GM18873 (cell line): ENCODE data around the gene PDXDC1.
"Not testable (repeated sequence)": the region's sequence is repeated elsewhere in the genome, so short reads cannot be mapped to it uniquely, and the experiment has no call there.

ENCODE experiments used
- ATAC-seq: cut with Tn5 transposase; IDR thresholded peaks from one replicate; pipeline ENCODE4 v1.9.1; 2021; ENCODE audit warnings: mild to moderate bottlenecking, moderate library complexity, moderate number of reproducible peaks; ENCODE audit not compliant: unreplicated experiment, low FRiP score

PDXDC1 gene

DNA sequence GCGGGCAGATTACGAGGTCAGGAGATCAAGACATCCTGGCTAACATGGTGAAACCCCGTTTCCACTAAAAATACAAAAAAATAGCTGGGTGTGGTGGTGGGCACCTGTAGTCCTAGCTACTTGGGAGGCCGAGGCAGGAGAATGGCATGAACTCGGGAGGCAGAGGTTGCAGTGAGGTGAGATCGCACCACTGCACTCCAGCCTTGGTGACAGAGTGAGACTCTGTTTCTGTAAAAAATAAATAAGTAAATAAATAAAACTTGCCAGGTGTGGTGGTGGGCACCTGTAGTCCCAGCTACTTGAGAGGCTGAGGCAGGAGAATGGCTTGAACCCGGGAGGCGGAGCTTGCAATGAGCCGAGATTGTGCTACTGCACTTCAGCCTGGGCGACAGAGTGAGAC lies 38.1 kb downstream of the PDXDC1 start:
- ATAC-seq = not testable (repeated sequence)

- ATAC-seq = not testable (repeated sequence)
These were observed 40.8 kb downstream of the PDXDC1 start for GRCh38 chr16:15015671-15016070.

DNA sequence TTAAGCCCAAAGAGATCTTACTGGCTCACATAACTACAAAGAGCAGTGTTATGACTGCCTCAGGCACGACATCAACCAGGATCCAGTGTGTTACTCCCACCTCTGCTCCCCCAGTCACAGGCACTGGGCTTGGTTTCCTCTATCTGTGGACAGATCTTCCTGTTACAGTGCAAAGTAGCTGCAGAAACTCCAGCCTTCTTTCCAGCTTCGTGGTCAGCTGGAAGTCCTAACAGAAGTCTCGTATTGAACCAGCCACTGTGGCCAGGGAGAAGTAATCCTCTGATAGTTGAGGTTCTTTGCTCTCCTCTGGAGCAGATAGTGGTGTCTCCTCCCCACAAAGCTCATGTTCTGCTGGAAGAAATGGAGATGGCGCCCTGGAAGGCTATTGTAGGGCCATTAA lies 41.5 kb downstream of the PDXDC1 start:
- ATAC-seq = not testable (repeated sequence)

DNA sequence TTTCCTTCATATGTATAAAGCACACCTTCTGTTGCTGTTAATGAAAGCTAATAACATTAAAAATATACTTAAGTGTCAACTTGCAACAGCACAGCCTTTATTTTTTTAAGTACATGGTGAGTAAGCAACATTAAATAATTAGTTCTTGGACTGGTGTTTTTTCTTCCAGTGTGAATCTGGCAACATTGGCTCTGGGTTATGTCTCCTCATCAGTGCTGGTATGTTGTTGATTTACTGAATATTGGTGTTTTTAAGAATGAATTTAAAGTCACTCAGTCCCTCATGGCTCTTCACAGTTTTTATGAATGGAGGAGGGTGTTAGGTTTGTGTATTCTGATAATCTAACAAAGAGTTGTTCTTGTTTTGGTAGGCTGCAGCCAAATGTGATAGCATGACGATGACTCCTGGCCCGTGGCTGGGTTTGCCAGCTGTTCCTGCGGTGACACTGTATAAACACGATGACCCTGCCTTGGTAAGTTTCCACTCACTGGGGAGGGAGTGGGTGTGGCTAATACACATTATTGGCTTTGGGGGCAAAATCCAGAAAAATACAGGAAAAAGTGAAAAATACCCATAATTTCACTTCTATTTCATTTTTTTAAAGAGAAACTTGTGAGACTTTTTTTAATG lies 42.2 kb downstream of the PDXDC1 start:
- not testable (repeated sequence) for ATAC-seq

- ATAC-seq = not testable (repeated sequence)
These were observed 46.6 kb downstream of the PDXDC1 start for GRCh38 chr16:15021429-15021828.

GRCh38 chr16:15022194-15022593 lies 47.4 kb downstream of the PDXDC1 start:
- ATAC-seq = not testable (repeated sequence)

- not testable (repeated sequence) for ATAC-seq
These were observed 48.7 kb downstream of the PDXDC1 start for GRCh38 chr16:15023381-15024077.

DNA sequence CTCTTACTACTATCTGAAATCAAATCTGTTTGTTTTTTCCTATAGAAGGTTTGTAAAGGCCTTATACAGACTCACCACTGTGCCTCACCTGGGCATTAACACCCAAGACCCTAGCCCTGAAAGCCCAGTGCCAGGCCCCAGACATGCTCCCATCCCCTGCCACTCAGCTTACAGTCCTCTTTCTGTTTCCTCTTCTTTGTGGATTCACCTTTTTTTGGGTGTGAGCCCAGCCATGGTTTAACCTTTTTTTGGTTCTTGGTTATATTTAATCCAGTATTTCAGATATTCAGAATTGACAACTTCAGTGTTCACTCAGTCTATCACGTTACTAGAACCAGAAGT lies 50.0 kb downstream of the PDXDC1 start:
- ATAC-seq = not testable (repeated sequence)

DNA sequence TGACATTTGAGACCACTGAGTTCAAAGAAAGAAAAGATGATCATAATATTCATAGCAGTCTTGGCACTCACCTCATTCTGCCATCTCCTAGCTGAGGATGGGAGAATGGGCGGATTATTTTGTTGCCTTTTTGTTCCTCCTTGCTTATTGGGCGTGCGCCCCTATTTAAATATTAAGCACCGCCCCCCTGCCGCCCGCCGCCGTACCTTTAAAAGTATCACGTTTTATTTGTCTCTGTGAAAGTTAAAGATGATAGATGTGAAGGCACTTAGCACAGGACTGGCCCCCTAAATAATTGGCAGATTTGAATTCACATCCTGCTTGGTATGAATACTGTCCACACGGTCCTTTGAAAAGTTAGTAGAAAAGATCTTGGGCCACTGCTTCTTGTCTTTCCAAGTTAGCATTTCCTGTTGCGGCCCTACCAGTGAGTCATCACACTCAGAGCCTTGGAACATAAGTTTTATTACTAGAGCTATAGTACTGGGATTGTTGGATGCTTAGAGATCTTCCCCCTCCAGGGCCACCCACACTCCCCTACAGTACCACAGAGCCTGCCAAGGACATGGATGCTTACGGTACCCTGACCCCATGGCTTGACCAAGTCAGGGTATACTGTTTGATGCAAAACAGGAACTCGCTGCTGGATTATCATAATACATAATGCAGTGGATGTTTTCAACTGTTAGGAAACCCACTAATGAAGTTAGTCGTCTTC lies 50.6 kb downstream of the PDXDC1 start:
- ATAC-seq = not testable (repeated sequence)

DNA sequence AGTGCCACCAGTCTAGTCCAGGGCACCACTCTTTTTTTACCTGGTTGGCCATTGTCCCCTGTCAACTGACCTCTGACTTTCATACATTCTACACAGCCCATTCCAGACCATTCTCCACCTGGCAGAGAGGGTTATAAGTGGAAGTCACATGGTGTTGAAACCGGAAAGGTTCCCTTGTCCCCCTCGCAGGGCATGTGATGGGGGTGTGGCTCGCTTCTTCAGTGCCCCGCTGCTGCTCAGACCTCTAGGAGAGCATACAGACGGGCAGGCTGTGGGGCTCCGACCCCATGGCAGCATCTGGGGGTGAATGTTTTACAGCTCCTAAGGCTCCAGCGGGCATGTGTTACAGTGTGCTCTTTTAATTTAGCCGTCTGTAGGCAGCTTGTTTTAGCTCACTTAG lies 52.2 kb downstream of the PDXDC1 start:
- not testable (repeated sequence) for ATAC-seq

DNA sequence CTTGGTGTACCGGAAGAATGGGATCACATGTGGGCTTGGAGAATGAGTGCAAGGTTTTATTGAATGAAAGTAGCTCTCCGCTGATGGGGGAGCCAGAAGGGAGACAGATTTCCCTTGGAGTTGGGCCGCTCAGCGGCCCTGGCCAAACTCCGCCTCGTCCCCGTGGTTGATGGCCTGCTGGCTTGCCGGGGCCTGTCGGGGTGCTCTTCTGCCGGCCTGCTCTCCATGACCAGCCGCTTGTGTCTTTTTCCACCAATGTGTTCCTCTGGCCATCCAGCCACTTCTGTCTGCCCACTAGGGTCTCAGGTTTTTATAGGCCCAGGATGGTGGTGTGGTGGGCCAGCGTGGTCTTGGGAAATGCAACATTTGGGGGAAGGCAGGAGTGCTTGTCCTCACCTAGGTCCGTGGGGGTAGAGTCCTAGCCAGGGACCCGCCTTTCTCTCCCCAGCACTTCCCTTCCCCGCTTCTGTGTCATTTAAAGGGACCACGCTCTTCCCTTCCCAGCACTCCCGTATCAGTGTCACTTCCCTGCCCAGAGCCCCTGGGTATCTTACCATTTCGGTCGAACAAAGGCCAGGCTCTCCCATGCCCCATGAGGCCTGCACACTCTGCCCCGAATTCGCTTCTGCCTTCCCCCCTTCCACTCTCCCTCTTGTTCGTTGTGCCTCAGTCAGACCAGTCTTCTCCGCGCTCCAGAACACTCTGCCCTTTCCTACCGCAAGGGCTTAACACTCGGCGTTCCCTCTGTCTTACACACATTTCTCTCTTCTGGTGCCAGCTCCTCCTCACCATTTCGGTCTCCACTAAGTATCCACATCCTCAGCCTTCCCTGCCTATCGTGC lies 52.9 kb downstream of the PDXDC1 start:
- not testable (repeated sequence) for ATAC-seq

DNA sequence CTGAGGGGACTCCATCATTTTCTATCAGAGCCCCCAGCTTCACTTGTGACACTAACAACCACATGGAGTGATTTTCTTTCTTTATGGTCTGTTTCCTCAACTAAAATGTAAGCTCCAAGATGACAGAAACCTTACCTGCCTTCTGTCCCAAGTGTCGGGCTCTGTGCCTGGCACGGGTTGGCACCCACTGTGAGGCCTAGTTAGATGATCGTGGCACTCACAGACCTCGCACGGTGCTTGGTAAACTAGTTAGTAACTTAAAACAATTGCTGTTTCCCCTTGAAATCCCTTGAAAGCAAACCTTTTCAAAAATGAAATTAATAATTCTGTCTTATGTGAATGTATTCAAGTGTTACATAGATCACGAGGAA lies 53.5 kb downstream of the PDXDC1 start:
- not testable (repeated sequence) for ATAC-seq

- not testable (repeated sequence) for ATAC-seq
These were observed 54.2 kb downstream of the PDXDC1 start for GRCh38 chr16:15028801-15029698.

GRCh38 chr16:15029749-15030148 lies 54.9 kb downstream of the PDXDC1 start:
- ATAC-seq = not testable (repeated sequence)

GRCh38 chr16:15031179-15031578 lies 56.4 kb downstream of the PDXDC1 start:
- ATAC-seq = no peak

- no peak for ATAC-seq
These were observed 56.8 kb downstream of the PDXDC1 start for GRCh38 chr16:15031586-15031985.

DNA sequence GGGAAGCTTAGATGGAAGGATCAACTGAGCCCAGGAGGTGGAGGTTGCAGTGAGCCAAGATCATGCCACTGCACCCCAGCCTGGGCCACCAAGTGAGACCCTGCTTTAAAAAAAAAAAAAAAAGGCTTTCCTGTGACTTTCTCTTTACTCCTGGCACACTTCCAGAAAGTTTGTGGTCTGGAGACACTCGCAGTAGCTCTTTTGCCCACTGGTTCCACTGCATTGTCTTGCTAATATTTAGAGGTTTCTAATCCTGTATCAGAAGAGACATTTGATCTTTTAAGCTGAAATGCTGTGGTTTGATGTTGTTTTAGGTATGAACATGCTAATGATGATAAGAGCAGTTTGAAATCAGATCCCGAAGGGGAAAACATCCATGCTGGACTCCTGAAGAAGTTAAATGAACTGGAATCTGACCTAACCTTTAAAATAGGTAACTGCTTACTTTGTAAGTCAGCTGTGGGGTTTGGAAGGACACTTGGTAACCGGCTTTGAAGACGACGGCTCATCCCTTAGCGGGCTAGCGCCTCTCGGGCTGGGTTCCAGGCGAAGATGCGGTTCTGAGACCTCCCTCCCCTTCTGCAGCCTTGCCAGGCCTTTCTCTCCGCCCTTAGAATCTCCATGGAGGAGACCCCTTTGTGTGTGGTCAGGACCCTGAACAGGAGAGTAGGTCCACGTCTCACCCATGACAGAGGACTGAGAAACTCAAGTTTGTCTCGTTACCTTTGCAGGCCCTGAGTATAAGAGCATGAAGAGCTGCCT lies 57.9 kb downstream of the PDXDC1 start:
- no peak for ATAC-seq

DNA sequence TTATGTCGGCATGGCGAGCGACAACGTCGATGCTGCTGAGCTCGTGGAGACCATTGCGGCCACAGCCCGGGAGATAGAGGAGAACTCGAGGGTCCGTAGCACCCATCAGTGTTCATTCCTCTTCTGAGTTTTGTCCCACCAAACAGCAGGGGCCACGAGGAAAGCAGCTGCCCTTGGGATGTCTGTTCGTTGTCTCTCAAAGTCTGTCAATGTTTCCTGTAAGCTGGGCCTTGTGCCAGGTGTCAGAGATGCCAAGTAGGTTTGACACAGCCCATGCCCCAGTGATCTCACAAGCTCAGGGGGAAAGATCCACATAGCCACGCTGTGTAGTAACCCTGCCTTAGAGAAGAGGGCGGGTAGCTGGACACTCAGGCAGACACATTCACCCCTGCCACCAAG lies 58.5 kb downstream of the PDXDC1 start:
- no peak for ATAC-seq
